H9 (cell line): ENCODE data around the gene BCAS1. TPM values are rescaled to one million over a fixed set of nuclear protein-coding genes. Genes with fewer than 3 reads are reported as not detected.

Source experiments
- DNase-seq: peaks from one replicate; pipeline ENCODE4 v3.0.0-alpha.2; 2017
- H2AFZ ChIP-seq: one replicate; pipeline ENCODE4 v1.6.1; 2013; ENCODE audit warnings: mild to moderate bottlenecking, low read length, control low read depth, moderate library complexity
- H2AK5ac ChIP-seq: 2 replicates; pipeline ENCODE4 v1.6.1; 2013; ENCODE audit warnings: low read length, control low read depth, mixed read lengths; ENCODE audit not compliant: insufficient read length
- H2BK120ac ChIP-seq: one replicate; pipeline ENCODE4 v1.6.1; 2013; ENCODE audit warnings: low read depth, mild to moderate bottlenecking, low read length, control low read depth, inconsistent platforms; ENCODE audit not compliant: poor library complexity, severe bottlenecking
- H2BK12ac ChIP-seq: 2 replicates; pipeline ENCODE4 v1.6.1; 2013; ENCODE audit warnings: low read length, control low read depth, mixed read lengths, low read depth; ENCODE audit not compliant: insufficient read length
- H2BK15ac ChIP-seq: 2 replicates; pipeline ENCODE4 v1.6.1; 2013; ENCODE audit warnings: low read depth, low read length, control low read depth
- H2BK20ac ChIP-seq: one replicate; pipeline ENCODE4 v1.6.1; 2013; ENCODE audit warnings: low read depth, mild to moderate bottlenecking, low read length, control low read depth, inconsistent platforms; ENCODE audit not compliant: poor library complexity, severe bottlenecking
- H2BK5ac ChIP-seq: 2 replicates; pipeline ENCODE4 v1.6.1; 2013; ENCODE audit warnings: low read length, control low read depth, mixed read lengths; ENCODE audit not compliant: insufficient read length
- H3K14ac ChIP-seq: 2 replicates; pipeline ENCODE4 v1.6.1; 2013; ENCODE audit warnings: low read length, control low read depth; ENCODE audit not compliant: insufficient read depth
- H3K18ac ChIP-seq: 2 replicates; pipeline ENCODE4 v1.6.1; 2013; ENCODE audit warnings: low read depth, mild to moderate bottlenecking, mixed read lengths, low read length, control low read depth; ENCODE audit not compliant: insufficient read length
- H3K23ac ChIP-seq: 2 replicates; pipeline ENCODE4 v1.6.1; 2013; ENCODE audit warnings: low read length, control low read depth, mixed read lengths, low read depth; ENCODE audit not compliant: insufficient read length
- H3K23me2 ChIP-seq: 2 replicates; pipeline ENCODE4 v1.6.1; 2013; ENCODE audit warnings: low read depth, mild to moderate bottlenecking, mixed read lengths, low read length, control low read depth; ENCODE audit not compliant: insufficient read length, poor library complexity, severe bottlenecking
- H3K27ac ChIP-seq: 2 replicates; pipeline ENCODE4 v1.5.1; 2013; ENCODE audit warnings: low read length, control low read depth, mixed read lengths, low read depth; ENCODE audit not compliant: insufficient read length
- H3K27me3 ChIP-seq: 2 replicates; pipeline ENCODE4 v1.6.1; 2013; ENCODE audit warnings: low read length, control low read depth, inconsistent platforms; ENCODE audit not compliant: insufficient read depth
- H3K4ac ChIP-seq: 2 replicates; pipeline ENCODE4 v1.6.1; 2013; ENCODE audit warnings: low read depth, mild to moderate bottlenecking, control low read depth, inconsistent platforms, low read length, moderate library complexity
- H3K4me1 ChIP-seq: 2 replicates; pipeline ENCODE4 v1.6.1; 2013; ENCODE audit warnings: low read length, control low read depth, inconsistent platforms; ENCODE audit not compliant: insufficient read depth
- H3K4me2 ChIP-seq: 2 replicates; pipeline ENCODE4 v1.6.1; 2013; ENCODE audit warnings: low read length, control low read depth, mixed read lengths; ENCODE audit not compliant: insufficient read length, insufficient read depth
- H3K56ac ChIP-seq: 2 replicates; pipeline ENCODE4 v1.6.1; 2013; ENCODE audit warnings: low read depth, mild to moderate bottlenecking, mixed read lengths, low read length, control low read depth; ENCODE audit not compliant: insufficient read length
- H3K79me1 ChIP-seq: 2 replicates; pipeline ENCODE4 v1.6.1; 2013; ENCODE audit warnings: low read depth, mild to moderate bottlenecking, moderate library complexity, low read length, control low read depth, inconsistent platforms; ENCODE audit not compliant: insufficient read depth, poor library complexity, severe bottlenecking
- H3K79me2 ChIP-seq: 2 replicates; pipeline ENCODE4 v1.6.1; 2013; ENCODE audit warnings: low read length, control low read depth, inconsistent platforms; ENCODE audit not compliant: insufficient read depth
- H3K9ac ChIP-seq: 2 replicates; pipeline ENCODE4 v1.6.1; 2013; ENCODE audit warnings: low read length, control low read depth, mixed read lengths; ENCODE audit not compliant: insufficient read length; ENCODE audit errors: extremely low read depth
- H3K9me3 ChIP-seq: one replicate; pipeline ENCODE4 v1.6.1; 2013; ENCODE audit warnings: low read depth, low read length, inconsistent platforms; ENCODE audit not compliant: control insufficient read depth
- H3T11ph ChIP-seq: one replicate; pipeline ENCODE4 v1.6.1; 2013; ENCODE audit warnings: mild to moderate bottlenecking, low read length, control low read depth, inconsistent platforms
- H4K20me1 ChIP-seq: one replicate; pipeline ENCODE4 v1.6.1; 2013; ENCODE audit not compliant: control insufficient read depth, insufficient read length, insufficient read depth
- H4K5ac ChIP-seq: 2 replicates; pipeline ENCODE4 v1.6.1; 2013; ENCODE audit warnings: low read depth, mild to moderate bottlenecking, mixed read lengths, low read length, control low read depth; ENCODE audit not compliant: insufficient read length
- H4K8ac ChIP-seq: replicated peaks from 2 replicates; pipeline ENCODE4 v1.6.1; 2013; ENCODE audit warnings: low read length, control low read depth, mixed read lengths, low read depth; ENCODE audit not compliant: insufficient read length
- H4K91ac ChIP-seq: 2 replicates; pipeline ENCODE4 v1.6.1; 2013; ENCODE audit warnings: low read depth, mild to moderate bottlenecking, moderate library complexity, mixed read lengths, low read length, control low read depth; ENCODE audit not compliant: insufficient read length
- H3K27ac Mint-ChIP-seq, 3 experiments: 2 replicates in 2 of 3; 3 replicates in 1 of 3; pipeline ENCODE4 v1.8.0; 2020 to 2021; ENCODE audit warnings: mixed read lengths in 3 of 3, mild to moderate bottlenecking in 1 of 3, moderate library complexity in 1 of 3
- H3K27me3 Mint-ChIP-seq: 2 replicates; pipeline ENCODE4 v1.8.0; 2021; ENCODE audit warnings: low read depth, mild to moderate bottlenecking, moderate library complexity, mixed read lengths
- H3K36me3 Mint-ChIP-seq, 3 experiments: 2 replicates in 2 of 3; 3 replicates in 1 of 3; pipeline ENCODE4 v1.8.0; 2020 to 2021; ENCODE audit warnings: low read depth in 3 of 3, mixed read lengths in 3 of 3; ENCODE audit not compliant: insufficient read depth in 1 of 3
- H3K4me1 Mint-ChIP-seq, 2 experiments: 2 replicates each; pipeline ENCODE4 v1.8.0; 2020; ENCODE audit warnings: mixed read lengths in 2 of 2
- H3K4me3 Mint-ChIP-seq, 2 experiments: 2 replicates in 1 of 2; 3 replicates in 1 of 2; pipeline ENCODE4 v1.8.0; 2020 to 2021; ENCODE audit warnings: mild to moderate bottlenecking in 2 of 2, mixed read lengths in 2 of 2, moderate library complexity in 1 of 2
- H3K9me3 Mint-ChIP-seq, 2 experiments: 2 replicates in 1 of 2; 3 replicates in 1 of 2; pipeline ENCODE4 v1.8.0; 2020; ENCODE audit warnings: mild to moderate bottlenecking in 2 of 2, mixed read lengths in 2 of 2, moderate library complexity in 1 of 2
- CTCF ChIP-seq: fragments of 200-600 bp; sonication (generic); conservative IDR thresholded peaks from 3 replicates; pipeline ENCODE4 v1.8.0; 2021; ENCODE audit warnings: antibody characterized with exemption, mild to moderate bottlenecking
- total RNA-seq: library from RNA; stranded (reverse); gene quantifications from 2 replicates; pipeline ENCODE4 v1.2.1, GENCODE V29; 2021

Gene BCAS1
- total RNA-seq, 1 experiment from 2014 or later: 0.15 TPM

DNA sequence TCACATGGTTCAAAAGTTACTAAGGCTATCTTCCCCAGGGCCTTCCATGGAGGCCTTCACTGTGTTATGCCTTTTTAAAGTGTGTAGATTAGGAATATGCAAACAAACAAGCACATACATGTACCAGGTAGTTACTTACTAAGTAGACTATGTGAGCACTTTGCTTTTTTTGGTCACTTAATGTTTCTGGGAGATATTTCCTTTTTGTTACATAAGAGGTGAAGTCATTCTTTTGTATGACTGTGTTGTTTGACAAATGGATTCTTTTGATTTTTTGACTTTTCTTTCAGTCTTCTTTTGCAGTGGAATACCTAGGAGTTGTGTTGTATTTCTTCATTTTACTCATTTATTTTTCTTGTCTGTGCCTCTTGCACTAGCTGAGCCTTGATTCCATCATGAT is 39.6 kb upstream of the BCAS1 start:
- H3K27me3 ChIP-seq: no peaks in the 10 kb centered on the region
- no peak overlapping the region for H2AK5ac ChIP-seq
- H2AFZ ChIP-seq: no peak overlapping the region
- H3K27ac ChIP-seq: no peak overlapping the region
- no peak overlapping the region for H3K56ac ChIP-seq
- no peaks in the 10 kb centered on the region for H3K79me1 ChIP-seq
- Mint-ChIP-seq H3K9me3 (no peaks in the 10 kb centered on the region; a peak in 1 of 5 replicates), H3K27me3 (no peaks in the 10 kb centered on the region; the same call in 1 of the 2 replicates), H3K27ac (no peak overlapping the region), H3K4me3 (no peak overlapping the region), H3K4me1 (peaks cover 4 to 5% of the 10 kb centered on the region in 2 experiments), H3K36me3 (no peaks in the 10 kb centered on the region)
- H3K18ac ChIP-seq: no peak overlapping the region
- H3K4me1 ChIP-seq: no peaks in the 10 kb centered on the region; the same call in 1 of the 2 replicates
- H3K14ac ChIP-seq: no peak overlapping the region
- H3K79me2 ChIP-seq: no peaks in the 10 kb centered on the region
- H3K23me2 ChIP-seq: no peaks in the 10 kb centered on the region
- H2BK5ac ChIP-seq: no peak overlapping the region
- no peak overlapping the region for H3K4ac ChIP-seq
- H2BK12ac ChIP-seq: no peak overlapping the region
- H3K23ac ChIP-seq: no peak overlapping the region
- no peaks in the 10 kb centered on the region for H4K20me1 ChIP-seq
- H2BK15ac ChIP-seq: no peak overlapping the region
- H4K5ac ChIP-seq: no peak overlapping the region
- no peak overlapping the region for H3K9ac ChIP-seq
- no peaks in the 10 kb centered on the region for H3K9me3 ChIP-seq
- no peak overlapping the region for H3T11ph ChIP-seq
- H3K4me2 ChIP-seq: no peak overlapping the region
- no peak for TF ChIP-seq CTCF
- H2BK20ac ChIP-seq: no peak overlapping the region
- H2BK120ac ChIP-seq: no peak overlapping the region
- no peak overlapping the region for H4K91ac ChIP-seq
- no peak for DNase-seq
- H4K8ac ChIP-seq: no peak overlapping the region
